NCI-H2081 treated with DMSO at 0.1 percent for 48 hours (cell line): ENCODE results near the gene CDH13.

ENCODE experiments used
- DNase-seq: peaks from one replicate; lab custom pipeline; 2025; lab: John Stamatoyannopoulos, UW

The CDH13 gene

DNA sequence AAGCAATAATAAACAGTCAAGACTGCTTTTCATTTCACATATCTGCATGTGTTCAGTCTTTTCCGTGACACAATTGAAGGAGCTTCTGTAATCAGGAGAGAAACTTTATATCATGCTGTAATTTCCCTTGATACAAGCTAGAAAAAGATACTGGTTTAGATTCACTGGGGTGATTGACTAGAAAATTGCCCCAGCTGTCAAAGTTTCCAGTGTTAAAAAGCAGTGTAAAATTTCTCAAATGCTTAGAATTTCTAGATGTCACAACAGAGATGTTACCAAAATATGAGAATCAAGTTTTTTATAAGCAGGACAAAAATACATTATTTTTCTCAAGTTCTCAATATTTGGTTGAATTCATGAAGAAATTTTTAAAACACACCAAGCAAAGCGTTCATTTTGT lies 888.6 kb downstream of the CDH13 start:
- DNase-seq, result no peak

- no peak for DNase-seq
Observed at GRCh38 chr16:83516931-83517330, 890.2 kb downstream of the CDH13 start.

DNA sequence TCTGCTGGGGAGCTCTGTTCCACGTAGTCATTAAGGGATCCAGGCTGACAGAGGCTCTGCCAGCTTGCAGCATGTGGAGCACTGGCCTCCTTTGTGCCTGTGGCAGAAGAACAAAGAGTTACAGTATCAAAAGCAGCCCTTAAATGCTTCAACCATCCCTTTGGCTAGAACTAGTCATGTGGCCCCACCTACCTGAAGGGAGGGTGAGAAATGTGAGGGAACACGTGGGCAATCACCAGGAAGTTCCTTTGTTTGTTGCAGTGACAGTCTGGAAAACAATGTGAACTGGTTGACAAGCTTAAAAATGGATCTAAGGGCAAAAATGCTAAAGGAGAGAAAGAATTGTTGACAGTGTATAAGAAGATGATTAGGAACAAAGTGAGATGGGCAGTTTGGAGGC lies 890.6 kb downstream of the CDH13 start:
- DNase-seq, result no peak

GRCh38 chr16:83520596-83520995 lies 893.8 kb downstream of the CDH13 start:
- no peak for DNase-seq

GRCh38 chr16:83530293-83530692 lies 903.5 kb downstream of the CDH13 start:
- no peak for DNase-seq

DNA sequence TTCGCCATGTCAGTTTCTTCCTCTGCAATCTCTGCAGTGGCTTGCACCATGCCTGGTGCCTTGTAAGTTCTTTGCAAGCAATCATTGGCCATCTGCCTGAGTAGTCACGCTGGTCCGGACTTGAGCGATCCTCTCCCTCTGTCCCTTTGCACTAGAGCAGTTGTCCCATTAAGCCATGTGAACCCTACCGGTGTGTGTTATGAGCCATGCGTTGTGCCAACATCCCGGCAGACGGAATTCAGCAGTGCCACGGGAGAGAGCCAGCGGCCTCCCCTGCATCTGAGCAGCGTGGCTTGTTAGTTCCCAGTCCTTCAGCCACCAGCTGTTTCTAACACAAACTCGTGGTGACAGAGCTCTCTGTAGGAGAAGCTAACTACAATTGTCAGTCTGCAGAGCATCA lies 905.9 kb downstream of the CDH13 start:
- no peak for DNase-seq

DNA sequence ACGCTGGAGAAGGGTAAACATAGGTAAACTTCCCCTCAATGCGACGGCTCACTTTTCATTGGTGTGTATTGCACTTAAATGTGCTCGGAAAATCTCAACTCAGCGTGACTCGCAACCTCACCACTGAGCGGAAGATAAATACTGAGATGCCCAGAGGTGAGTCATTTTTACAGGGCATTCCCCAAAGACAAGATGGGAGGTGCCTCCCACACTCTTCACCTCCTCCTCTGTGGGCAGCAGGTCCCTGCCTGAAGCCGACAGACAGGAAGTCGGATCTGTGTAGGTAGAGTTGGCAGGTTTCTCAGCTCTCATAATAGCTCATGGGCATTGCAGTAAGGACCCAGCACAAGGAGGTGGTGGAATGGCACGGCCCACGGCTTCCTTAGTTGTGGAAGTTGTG lies 906.4 kb downstream of the CDH13 start:
- no peak for DNase-seq

GRCh38 chr16:83538707-83539106 lies 911.9 kb downstream of the CDH13 start:
- DNase-seq, result no peak

DNA sequence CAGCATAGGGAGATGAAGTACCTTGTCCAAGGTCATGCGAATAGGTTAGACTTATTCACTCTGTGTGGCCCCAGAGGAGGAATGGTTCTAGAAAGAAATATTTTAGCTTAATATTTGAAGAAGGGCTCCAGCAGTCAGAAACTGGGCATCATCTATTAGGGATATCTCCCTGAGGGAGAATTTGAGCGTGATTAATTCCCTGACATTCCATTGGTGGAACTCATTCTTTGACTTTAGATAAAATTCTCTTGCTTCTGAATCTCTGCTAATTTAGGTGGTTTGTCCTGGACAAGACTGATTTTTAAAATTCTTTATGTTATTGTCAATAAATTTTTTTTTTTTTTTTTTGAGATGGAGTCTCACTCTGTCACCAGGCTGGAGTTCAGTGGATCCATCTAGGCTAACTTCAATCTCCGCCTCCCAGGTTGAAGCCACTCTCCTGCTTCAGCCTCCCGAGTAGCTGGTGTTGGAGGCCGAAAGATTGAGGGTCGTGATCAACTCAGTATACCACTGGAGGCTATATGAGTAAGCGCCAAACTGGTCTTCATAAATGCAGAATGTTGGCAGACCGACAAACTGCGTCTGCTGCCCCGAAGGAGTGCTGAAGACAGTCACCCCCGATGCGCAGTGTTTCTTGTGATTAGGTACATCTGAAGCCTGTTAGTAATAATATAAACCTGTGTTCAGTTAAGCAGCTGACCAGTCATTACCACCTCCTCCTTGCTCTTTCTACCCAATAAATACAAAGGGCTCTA lies 913.1 kb downstream of the CDH13 start:
- no peak for DNase-seq

DNA sequence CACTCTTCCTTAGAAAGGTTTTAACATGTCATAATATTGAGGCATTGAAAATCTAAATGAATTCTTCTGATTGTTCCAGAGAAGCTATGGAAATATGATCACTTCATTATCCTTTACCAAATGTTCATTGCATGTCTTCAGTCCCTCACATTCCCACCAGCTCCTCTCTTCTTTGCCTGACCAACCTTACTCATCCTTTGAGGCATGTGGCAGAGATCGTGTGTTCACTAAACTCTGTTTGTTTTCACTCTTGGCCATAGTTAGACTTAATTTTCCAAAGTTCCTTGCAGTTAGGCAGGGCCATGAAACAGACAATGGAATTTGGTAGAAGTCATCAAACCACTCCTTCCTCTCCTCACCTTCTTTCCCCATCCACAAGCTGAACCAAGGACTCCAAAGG lies 914.5 kb downstream of the CDH13 start:
- no peak for DNase-seq

DNA sequence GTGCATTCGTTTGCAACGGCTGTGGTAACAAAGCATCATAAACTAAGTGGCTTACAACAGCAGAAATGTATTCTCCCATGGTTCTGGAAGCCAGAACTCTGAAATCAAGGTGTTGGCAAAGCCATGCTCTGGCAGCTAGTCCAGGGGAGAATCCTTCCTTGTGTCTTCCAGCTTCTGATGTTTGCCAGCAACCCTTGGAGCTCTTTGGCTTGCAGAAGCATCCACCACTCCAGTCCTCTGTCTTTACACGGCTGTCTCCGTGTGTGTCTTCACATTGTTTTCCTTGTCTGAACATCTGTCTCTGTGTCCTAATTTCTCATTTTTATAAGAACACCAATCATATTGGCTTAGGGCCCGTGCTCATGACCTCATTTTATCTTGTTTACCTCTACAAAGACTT lies 915.7 kb downstream of the CDH13 start:
- no peak for DNase-seq

- DNase-seq, result no peak
Observed at GRCh38 chr16:83549316-83550182, 922.8 kb downstream of the CDH13 start.

DNA sequence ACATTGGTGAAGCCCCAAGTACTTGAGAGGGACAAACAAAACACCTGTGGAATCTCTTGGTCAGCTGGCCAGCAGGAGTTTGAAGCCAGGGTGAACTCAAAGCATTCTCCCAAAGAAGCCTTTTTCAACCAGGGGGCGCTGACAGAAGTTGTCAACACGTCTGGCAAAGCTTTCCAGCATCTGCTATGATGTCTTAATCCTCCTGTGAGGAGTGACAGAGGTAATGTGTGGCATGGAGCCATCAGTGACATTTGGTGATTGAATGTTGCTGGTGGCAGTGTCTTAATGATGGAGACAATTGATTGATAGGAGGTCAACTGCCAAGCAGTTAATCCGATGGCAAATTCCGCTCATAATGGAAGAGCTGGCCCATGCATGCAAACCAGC lies 923.4 kb downstream of the CDH13 start:
- DNase-seq, result no peak

GRCh38 chr16:83552228-83552627 lies 925.5 kb downstream of the CDH13 start:
- DNase-seq, result no peak

- no peak for DNase-seq
Observed at GRCh38 chr16:83552930-83553329, 926.2 kb downstream of the CDH13 start.

- no peak for DNase-seq
Observed at GRCh38 chr16:83554096-83554495, 927.3 kb downstream of the CDH13 start.

DNA sequence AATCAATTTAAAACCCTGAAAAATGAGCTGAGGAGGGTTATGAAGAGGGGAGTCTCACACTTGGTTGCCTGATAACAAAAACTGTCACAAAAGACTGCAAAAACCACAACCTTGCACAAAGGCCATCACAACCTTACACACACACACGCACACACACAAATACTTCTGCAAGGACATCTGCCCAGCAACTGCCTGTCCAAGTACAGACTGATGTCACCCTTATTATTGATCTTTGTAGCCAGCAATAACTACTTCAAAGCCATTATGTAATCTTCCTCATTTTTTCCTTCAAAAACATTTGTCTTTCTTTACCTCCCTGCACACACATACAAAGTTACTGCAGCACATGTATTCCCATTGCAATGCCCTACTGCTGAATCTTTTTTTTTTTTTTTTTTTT lies 927.8 kb downstream of the CDH13 start:
- no peak for DNase-seq

DNA sequence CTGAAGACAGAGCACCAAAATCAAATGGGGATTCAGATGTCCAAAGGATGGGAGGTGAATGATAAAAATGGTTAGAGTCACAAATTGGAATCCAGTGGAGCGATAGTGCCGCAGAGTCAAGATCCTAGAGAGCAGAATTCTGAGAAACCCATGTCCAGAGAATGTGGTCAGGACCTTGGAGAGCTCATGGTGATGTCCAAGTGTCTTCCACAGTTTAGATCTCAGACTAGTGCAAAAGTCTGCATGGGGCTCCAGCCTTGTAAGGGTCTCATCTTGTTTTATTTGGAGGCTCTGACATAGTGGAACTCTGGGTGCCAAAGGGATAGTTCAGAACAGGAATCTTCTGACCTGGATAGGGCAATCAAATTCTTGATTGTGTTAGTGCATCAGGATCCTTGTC lies 935.1 kb downstream of the CDH13 start:
- no peak for DNase-seq

GRCh38 chr16:83568345-83568744 lies 941.6 kb downstream of the CDH13 start:
- no peak for DNase-seq

DNA sequence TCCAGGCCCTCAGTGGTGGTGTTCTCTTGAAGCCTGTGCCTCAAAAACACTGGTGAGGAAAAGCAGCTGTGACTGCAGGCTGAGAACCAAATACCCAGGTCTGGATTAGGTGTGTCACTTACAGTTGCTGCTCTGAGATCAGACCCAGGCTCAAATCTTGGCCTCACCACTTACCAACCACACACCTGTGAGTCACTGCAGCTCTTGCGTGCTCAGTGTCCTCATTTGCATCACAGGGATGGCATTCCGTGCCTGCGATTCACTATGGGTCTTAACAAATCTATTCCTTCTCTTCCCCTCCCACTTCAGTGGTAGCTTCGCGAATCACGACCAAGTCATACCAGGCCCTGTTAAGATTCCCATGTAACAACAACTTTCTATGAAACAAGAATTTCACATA lies 947.6 kb downstream of the CDH13 start:
- DNase-seq, result no peak

- DNase-seq, result no peak
Observed at GRCh38 chr16:83577078-83577745, 950.4 kb downstream of the CDH13 start.

DNA sequence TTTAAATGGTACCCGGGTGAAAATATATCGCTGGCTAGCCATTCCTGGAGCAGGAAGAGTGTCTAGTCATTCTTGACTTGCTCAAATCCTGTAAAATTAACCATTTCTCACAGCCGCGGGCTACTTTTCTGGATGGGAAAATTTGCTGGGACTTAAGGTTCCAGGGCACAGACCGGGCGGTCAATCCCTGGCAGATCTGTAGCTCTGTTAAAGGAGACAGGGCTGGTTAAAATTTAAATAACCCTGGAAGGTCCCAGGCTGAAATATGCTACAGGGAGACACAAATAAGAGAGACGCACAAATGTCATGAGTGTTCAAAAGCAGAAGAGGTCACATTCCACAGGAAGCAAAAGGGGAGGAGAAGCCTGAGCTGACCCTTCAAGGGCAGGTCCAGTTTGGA lies 951.4 kb downstream of the CDH13 start:
- DNase-seq, result no peak

DNA sequence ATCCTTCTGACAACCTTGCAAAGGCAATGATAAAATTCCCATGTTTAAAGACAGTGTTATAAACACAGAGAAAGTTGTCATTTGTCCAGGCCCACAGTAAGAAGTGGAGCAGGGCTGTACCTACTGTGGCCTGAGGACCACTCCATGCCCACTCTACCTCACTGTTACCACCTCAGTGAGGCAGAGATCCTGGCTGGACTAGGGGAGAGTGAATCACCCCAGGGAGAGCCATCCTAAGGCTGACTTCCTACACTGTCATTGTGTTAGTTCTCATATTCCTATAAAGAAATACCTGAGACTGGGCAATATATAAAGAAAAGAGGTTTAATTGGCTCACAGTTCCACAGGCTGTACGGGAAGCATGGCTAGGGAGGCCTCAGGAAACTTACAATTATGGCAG lies 952.3 kb downstream of the CDH13 start:
- DNase-seq, result no peak
